PC-3 (cell line): Measurements from ENCODE around the gene PTAFR. TPM values are rescaled to one million over a fixed set of nuclear protein-coding genes. Genes with fewer than 3 reads are reported as not detected.

Source experiments
- ATAC-seq: fragments of 200-7000 bp; cut with Tn5 transposase; 2 replicates; pipeline ENCODE4 v1.9.1; 2020; ENCODE audit warnings: mild to moderate bottlenecking, moderate library complexity
- BruUV-seq: library from RNA; stranded (reverse); fragments of 400-500 nt; replicated peaks from 2 replicates; lab custom pipeline; 2021; lab: Mats Ljungman, UMichigan
- CTCF ChIA-PET: fragments of 300-600 bp; sonication (Branson Sonifier 250); formaldehyde crosslinking; loops from one replicate; lab custom pipeline; 2022; ENCODE audit warnings: antibody characterized with exemption; lab: Charles Lee
- POLR2A ChIA-PET: fragments of 300-600 bp; sonication (Branson Sonifier 250); formaldehyde crosslinking; loops from one replicate; lab custom pipeline; 2022; ENCODE audit warnings: antibody characterized with exemption; ENCODE audit not compliant: unreplicated experiment; lab: Charles Lee
- DNase-seq: peaks from one replicate; pipeline ENCODE4 v3.0.0-alpha.2; 2015
- H2AFZ ChIP-seq: fragments of 300-600 bp; sonication (generic); 2 replicates; pipeline ENCODE4 v1.6.0; 2016; ENCODE audit warnings: antibody characterized with exemption, low read length
- H3F3A ChIP-seq: fragments of 300-600 bp; sonication (generic); one replicate; pipeline ENCODE4 v1.6.0; 2017; ENCODE audit warnings: antibody characterized with exemption, low read length, control low read depth, mild to moderate bottlenecking; ENCODE audit not compliant: unreplicated experiment
- H3K27ac ChIP-seq: fragments of 300-600 bp; sonication (generic); 2 replicates; pipeline ENCODE4 v1.5.1; 2016; ENCODE audit warnings: mild to moderate bottlenecking, low read length
- H3K27me3 ChIP-seq: fragments of 300-600 bp; sonication (generic); 2 replicates; pipeline ENCODE4 v1.6.1; 2016; ENCODE audit warnings: low read length, mixed read lengths
- H3K36me3 ChIP-seq: fragments of 300-600 bp; sonication (generic); 2 replicates; pipeline ENCODE4 v1.6.1; 2016; ENCODE audit warnings: low read depth, mixed run types, low read length, mixed read lengths
- H3K4me1 ChIP-seq: fragments of 300-600 bp; sonication (generic); 2 replicates; pipeline ENCODE4 v1.5.1; 2016; ENCODE audit warnings: low read length; ENCODE audit not compliant: insufficient read depth
- H3K4me2 ChIP-seq: fragments of 300-600 bp; sonication (generic); 2 replicates; pipeline ENCODE4 v1.6.0; 2016; ENCODE audit warnings: low read length
- H3K4me3 ChIP-seq: fragments of 300-600 bp; sonication (generic); 2 replicates; pipeline ENCODE4 v1.5.1; 2016; ENCODE audit warnings: mild to moderate bottlenecking, low read length, mixed read lengths
- H3K79me2 ChIP-seq: fragments of 300-600 bp; sonication (generic); 2 replicates; pipeline ENCODE4 v1.6.1; 2017; ENCODE audit warnings: low read length, mixed read lengths
- H3K9ac ChIP-seq: fragments of 300-600 bp; sonication (generic); 2 replicates; pipeline ENCODE4 v1.6.0; 2016; ENCODE audit warnings: mild to moderate bottlenecking, low read length
- H3K9me2 ChIP-seq: fragments of 300-600 bp; sonication (generic); replicated peaks from 2 replicates; pipeline ENCODE4 v1.6.1; 2016; ENCODE audit warnings: mixed run types, low read length, mixed read lengths
- H3K9me3 ChIP-seq: fragments of 300-600 bp; sonication (generic); 2 replicates; pipeline ENCODE4 v1.6.1; 2016; ENCODE audit warnings: low read length, mixed read lengths
- H4K20me1 ChIP-seq: fragments of 300-600 bp; sonication (generic); 2 replicates; pipeline ENCODE4 v1.6.1; 2016; ENCODE audit warnings: low read length, mixed read lengths
- EZH2 ChIP-seq: fragments of 300-600 bp; sonication (generic); IDR thresholded peaks from one replicate; pipeline ENCODE4 v1.6.1; 2017; ENCODE audit warnings: antibody characterized with exemption, mild to moderate bottlenecking, low read length; ENCODE audit not compliant: unreplicated experiment
- EZH2phosphoT487 ChIP-seq: fragments of 300-600 bp; sonication (generic); IDR thresholded peaks from 2 replicates; pipeline ENCODE4 v1.6.1; 2018; ENCODE audit warnings: mild to moderate bottlenecking, antibody characterized with exemption, low read length, borderline replicate concordance
- intact Hi-C: fragments of 100-400 bp; cut with micrococcal nuclease; formaldehyde crosslinking; loops from 2 replicates; pipeline ENCODE4 v1.9.0; 2023
- total RNA-seq: library from RNA; depleted of rRNA; stranded (reverse); fragments of >200 nt; gene quantifications from 2 replicates; pipeline ENCODE4 v1.2.3, GENCODE V29; 2014
- TF ChIP-seq, protein P1 (sequence below): fragments of 300-600 bp; sonication (generic); conservative IDR thresholded peaks from 2 replicates; pipeline ENCODE4 v1.5.1; 2017; ENCODE audit warnings: antibody characterized with exemption, low read depth, mild to moderate bottlenecking, low read length

PTAFR gene
- total RNA-seq, 1 experiment from 2014 or later = 3.9 TPM

DNA sequence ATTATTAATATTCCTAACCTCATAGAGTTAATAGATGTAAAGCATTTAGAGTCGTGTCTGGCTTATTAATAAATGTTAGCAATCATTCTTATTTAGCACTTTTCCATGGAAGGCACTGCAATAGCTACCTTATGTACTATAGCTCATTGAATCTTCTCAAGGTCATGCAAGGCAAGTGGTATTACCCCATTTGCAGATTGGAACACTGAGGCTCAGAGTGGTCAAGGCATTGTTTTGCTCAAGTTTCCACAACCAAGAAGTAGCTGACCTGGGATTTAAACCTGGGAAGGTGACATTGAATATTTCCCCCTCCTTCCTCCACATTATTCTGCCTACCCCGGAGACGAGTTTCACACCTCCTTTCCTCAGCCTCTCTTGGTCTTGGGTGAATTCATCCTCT lies 50.3 kb downstream of the PTAFR start:
- no peaks in the 10 kb centered on the region for H3K9me2 ChIP-seq
- no peaks in the 10 kb centered on the region for H3K9me3 ChIP-seq
- H3K36me3 ChIP-seq = no peaks in the 10 kb centered on the region
- no peaks in the 10 kb centered on the region for H4K20me1 ChIP-seq
- H3K4me2 ChIP-seq = no peak overlapping the region
- no peak for ATAC-seq
- H3K4me1 ChIP-seq = peaks cover 26% of the 10 kb centered on the region
- BruUV-seq = no TSS peak
- DNase-seq = no peak
- H3K27me3 ChIP-seq = no peaks in the 10 kb centered on the region
- H3K79me2 ChIP-seq = no peaks in the 10 kb centered on the region
- POLR2A ChIA-PET = no interaction called here
- no peak overlapping the region for H2AFZ ChIP-seq
- no peak overlapping the region for H3K27ac ChIP-seq
- CTCF ChIA-PET = no interaction called here
- no peak overlapping the region for H3K9ac ChIP-seq
- no peak overlapping the region for H3K4me3 ChIP-seq
- TF ChIP-seq, protein P1, sequence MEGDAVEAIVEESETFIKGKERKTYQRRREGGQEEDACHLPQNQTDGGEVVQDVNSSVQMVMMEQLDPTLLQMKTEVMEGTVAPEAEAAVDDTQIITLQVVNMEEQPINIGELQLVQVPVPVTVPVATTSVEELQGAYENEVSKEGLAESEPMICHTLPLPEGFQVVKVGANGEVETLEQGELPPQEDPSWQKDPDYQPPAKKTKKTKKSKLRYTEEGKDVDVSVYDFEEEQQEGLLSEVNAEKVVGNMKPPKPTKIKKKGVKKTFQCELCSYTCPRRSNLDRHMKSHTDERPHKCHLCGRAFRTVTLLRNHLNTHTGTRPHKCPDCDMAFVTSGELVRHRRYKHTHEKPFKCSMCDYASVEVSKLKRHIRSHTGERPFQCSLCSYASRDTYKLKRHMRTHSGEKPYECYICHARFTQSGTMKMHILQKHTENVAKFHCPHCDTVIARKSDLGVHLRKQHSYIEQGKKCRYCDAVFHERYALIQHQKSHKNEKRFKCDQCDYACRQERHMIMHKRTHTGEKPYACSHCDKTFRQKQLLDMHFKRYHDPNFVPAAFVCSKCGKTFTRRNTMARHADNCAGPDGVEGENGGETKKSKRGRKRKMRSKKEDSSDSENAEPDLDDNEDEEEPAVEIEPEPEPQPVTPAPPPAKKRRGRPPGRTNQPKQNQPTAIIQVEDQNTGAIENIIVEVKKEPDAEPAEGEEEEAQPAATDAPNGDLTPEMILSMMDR = no peak
- no peak for TF ChIP-seq EZH2
- no peak for TF ChIP-seq EZH2phosphoT487
- intact Hi-C loops = no loop called here
- H3F3A ChIP-seq = no peaks in the 10 kb centered on the region

DNA sequence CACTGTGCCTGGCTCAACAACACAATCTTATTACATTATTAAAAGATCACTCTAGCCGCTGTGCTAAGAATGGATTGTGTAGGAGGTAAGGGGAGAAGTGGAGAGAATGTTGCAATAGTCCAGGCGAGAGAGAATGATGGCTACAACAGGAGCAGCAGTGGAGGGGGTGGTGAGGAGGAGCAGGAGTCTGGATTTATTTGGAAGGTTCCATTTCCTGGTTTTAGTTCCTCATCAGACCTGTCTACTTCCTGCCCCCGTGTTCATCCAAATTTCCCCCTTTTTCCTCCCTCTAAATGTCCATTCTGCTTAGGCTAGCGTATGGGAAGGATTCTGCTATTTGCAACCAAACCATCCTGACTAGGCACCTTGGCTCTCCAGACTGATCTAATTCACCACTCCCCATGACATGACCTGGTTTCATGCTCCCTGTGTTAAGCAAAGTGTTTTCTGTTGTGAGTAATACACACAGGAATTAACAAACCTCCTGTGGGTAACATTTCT lies 53.0 kb downstream of the PTAFR start:
- peak overlapping the region; percentile 54 for H2AFZ ChIP-seq
- no peaks in the 10 kb centered on the region for H3F3A ChIP-seq
- H3K4me1 ChIP-seq = peaks cover 11% of the 10 kb centered on the region
- ATAC-seq (peak; percentile 94), DNase-seq (peak; percentile 80)
- no peaks in the 10 kb centered on the region for H3K36me3 ChIP-seq
- no peaks in the 10 kb centered on the region for H3K79me2 ChIP-seq
- intact Hi-C loops = no loop called here
- H3K4me2 ChIP-seq = peak overlapping the region; percentile 8; the same call in 1 of the 2 replicates
- no peaks in the 10 kb centered on the region for H3K27me3 ChIP-seq
- CTCF ChIA-PET = interaction anchor here (0.7 kb wide), 1 partner anchor 12 kb away, joined by 3 read pairs; no protein-coding TSS in a partner anchor
- no peaks in the 10 kb centered on the region for H3K9me2 ChIP-seq
- H4K20me1 ChIP-seq = no peaks in the 10 kb centered on the region
- TF ChIP-seq EZH2phosphoT487 = no peak
- TF ChIP-seq, protein P1 = no peak
- no peak for TF ChIP-seq EZH2
- H3K27ac ChIP-seq = peak overlapping the region; percentile 62
- POLR2A ChIA-PET = no interaction called here
- H3K9me3 ChIP-seq = no peaks in the 10 kb centered on the region
- BruUV-seq = no TSS peak
- 0 out of 2 replicates have a peak overlapping the region, but pooled peaks have one; percentile 8 for H3K9ac ChIP-seq
- no peak overlapping the region for H3K4me3 ChIP-seq

DNA sequence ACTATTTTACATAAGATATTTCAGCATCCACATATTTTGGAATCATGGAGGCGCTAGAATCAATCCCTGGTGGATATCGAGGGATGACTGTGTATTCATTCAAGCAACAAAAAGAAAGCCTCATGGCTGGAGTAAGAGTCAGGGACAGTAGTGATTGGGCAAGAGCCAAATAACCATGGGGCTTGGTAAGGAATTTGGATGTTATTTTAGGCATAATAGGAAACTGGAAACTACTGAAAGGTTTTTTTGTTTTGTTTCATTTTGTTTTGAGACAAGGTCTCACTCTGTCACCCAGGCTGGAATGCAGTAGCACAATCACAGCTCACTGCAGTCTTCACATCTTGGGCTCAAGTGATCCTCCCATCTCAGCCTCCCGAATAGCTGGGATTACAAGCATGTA lies 54.3 kb downstream of the PTAFR start:
- Histone ChIP-seq H3K9ac (no peak overlapping the region), H3K79me2 (no peaks in the 10 kb centered on the region), H3K4me1 (peaks cover 11% of the 10 kb centered on the region), H3K9me2 (no peaks in the 10 kb centered on the region), H2AFZ (no peak overlapping the region), H3F3A (no peaks in the 10 kb centered on the region), H3K9me3 (no peaks in the 10 kb centered on the region), H3K4me3 (no peak overlapping the region), H3K36me3 (no peaks in the 10 kb centered on the region), H3K27me3 (no peaks in the 10 kb centered on the region), H4K20me1 (no peaks in the 10 kb centered on the region), H3K27ac (no peak overlapping the region), H3K4me2 (no peak overlapping the region)
- ATAC-seq = no peak
- no peak for DNase-seq
- CTCF ChIA-PET = no interaction called here
- POLR2A ChIA-PET = no interaction called here
- no peak for TF ChIP-seq EZH2
- TF ChIP-seq, protein P1 = no peak
- no peak for TF ChIP-seq EZH2phosphoT487
- BruUV-seq = no TSS peak
- intact Hi-C loops = no loop called here
